Activated T-cell treated with anti-CD3 and anti-CD28 coated beads, Interleukin-2, amount 50 U/mL, for 1 hour (primary cell): Measurements from ENCODE around the gene TMA7B.

ENCODE experiments used
- DNase-seq: peaks from one replicate; pipeline ENCODE4 v3.0.0-alpha.2; 2020

The TMA7B gene

DNA sequence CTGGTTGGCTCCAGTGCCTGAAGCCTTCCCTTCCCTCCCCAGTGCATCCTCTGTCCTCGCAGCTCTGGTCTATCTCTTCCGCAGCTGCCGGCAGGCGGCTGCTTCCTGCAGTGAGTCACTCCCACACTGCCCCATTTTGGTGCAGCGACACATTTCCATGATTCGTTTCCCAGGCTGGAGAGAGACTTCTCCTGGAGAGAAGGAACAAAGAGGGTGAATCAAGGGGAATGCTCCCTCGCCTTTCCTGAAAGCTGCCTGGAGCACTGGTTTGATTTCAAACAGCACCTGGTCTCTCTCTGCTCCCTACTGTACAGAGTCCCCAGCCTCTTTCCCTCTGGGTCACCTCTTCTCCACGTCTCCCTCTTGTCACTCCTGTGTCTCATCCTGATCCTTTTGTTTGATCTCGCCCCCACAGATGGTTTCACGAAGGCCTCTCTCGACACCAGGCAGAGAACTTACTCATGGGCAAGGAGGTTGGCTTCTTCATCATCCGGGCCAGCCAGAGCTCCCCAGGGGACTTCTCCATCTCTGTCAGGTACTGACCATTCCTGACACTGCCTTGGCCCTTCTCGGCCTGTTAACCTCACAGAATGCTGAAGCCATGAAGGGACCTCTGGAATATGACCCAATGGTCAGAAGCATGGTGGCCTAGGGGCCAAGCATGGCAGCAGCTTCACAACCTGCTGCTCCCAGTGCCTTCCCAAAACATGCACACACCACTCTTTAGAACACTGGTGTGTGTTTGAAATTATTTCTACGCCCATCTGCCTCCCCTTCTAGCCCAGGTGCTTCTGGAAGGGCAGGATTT, at the start of gene TMA7B:
TMA7B (plus strand) TSS at position 758 of the 808 bp plus-strand sequence. CDS start 3,978 bp downstream, outside the sequence.
- DNase-seq: peak; percentile 53

DNA sequence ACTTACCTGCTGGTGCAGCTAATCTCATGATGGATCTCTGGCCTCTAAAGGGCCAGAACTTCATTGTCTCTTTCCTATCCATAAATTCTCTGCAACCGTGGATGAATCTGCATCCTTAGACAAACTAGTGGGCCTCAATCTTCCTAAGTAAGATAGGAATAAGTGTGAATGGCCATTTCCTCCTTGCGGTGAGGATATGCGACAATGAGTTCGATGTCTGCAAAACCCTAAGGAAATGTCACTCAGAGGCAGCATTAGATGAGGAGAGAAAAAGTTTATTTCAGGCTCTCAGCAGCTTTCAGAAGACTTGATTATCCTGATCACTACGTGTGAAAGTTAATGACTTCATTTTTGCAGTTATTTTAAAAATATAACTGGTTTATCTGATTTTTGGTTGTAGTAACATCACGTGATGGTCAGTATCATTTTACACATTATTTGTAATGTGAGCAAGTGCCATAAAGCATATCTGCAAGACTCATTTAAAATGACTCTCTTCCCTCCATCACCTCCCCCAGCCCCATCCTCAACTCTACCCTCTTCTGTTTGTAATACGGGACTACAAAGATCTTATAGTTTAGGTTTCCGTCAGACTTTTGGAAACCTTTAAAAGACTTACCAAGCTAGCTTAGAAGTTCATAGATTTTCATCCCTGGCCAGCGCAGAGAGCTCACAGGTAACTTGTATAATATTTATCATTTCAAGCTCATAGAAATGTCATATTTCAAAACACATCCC, 49.2 kb upstream of the TMA7B start:
- DNase-seq: no peak

DNA sequence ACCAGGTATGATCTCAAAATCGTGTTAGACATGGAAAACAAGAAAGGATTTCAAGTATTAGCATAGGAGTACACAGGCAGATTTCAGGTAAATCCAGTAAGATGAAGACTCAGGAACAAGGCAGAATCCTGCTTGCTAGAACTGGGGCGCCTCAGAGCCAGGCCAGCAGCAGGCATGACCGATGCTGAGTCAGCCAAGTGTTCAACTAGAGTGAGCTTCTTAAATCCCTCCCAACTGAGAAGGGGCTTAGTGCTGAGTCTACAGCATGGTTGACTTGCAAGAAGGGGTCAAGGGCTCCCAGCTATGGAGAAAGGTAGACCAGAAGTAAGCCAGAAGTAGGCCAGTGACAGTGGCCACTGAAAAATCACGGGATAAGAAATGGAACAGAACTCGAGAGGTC, 46.9 kb upstream of the TMA7B start:
- DNase-seq: no peak

DNA sequence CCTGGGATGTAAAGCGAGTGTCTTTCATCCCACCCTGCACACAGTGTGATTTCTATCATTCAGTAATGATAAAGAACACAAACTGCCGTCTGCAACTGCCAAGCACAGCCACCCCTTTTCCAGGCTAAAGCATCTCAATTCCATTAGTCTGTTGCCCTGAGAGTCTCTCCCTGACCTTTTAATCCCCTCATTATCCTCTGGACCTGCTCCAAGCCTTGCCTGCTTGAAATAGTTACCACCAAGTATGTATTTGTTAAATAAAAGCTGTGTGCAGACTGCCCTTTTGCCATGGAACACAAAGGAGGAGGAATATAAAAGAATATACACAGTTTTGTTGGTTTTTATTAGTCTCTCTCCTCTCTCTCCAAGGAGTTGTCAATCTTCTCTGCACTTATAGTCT, 46.3 kb upstream of the TMA7B start:
- DNase-seq: no peak

DNA sequence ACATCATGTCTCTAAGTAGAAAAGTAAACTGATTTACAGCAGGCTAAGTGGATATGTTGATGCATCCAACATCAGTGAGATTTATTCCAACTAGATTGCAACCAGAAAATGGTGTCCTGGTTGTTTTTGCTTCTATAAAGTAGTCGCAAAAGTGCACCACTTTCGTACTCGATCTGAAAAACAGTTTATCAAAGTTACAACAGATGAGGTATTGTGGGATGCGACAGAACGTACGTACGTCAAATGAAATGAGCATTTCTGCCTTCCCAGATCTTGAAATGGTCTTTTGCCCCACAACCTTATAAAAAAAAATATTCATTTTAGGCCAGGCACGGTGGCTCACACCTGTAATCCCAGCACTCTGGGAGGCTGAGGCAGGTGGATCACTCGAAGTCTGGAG, 45.6 kb upstream of the TMA7B start:
- no peak for DNase-seq

DNA sequence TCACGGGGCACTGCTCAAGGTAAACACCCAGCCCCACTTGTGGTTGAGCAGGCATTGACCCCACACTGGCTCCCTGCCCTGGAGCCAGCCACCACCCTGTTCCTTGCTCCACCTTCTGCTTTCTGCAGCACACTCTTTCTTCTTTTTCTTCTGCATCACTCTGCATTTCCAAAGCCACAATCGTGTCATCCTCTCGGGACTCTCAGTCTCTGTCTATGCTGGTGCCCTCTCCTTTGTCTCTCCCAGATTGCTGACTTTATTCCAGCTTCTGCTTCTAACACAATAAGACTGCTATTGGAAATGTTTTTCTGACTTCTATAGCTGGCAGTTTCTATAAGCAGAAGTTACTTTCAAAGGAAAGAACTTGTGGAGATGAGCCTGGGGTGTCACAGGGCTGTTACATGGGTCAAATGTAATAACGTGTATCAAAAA, 44.9 kb upstream of the TMA7B start:
- no peak for DNase-seq

DNA sequence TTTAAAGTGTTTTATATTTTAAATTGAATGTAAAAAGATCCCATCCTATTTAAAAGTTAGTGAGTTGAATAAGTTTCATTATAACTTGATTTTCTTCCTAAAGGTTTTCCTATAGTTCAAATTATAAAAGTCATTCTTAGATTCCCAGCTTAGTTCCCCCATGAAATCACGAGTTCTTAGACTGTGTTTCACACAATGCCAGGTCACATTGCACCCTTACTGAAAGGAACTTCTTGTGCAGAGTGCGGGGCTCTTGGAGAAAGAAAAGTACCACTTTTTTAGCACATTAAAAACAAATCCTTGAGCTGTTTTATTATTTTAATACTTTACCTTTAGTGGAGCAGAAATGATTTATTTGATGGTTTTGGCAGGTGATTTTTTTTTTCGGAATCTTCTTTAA, 43.7 kb upstream of the TMA7B start:
- no peak for DNase-seq

DNA sequence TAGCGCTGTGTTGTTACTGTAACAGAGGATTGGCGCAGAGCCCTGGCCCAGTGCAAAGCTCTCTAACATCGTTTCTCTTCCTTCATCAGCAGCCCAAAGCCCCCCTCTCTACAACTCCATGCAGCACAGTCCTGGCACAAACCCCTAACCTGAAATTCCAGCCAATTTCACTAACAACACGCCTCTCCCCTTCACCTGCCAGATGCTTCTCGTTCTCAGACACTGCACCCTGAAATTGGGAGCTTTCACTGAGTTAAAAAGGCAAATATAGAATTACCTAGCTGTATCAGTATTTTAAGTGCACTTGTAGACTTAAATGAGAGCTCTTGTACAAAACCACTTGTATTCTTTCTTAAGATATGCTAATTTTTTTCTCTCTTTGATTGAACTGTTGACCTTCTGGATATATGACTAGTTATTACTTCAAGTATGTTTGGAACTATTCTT, 43.0 kb upstream of the TMA7B start:
- no peak for DNase-seq

DNA sequence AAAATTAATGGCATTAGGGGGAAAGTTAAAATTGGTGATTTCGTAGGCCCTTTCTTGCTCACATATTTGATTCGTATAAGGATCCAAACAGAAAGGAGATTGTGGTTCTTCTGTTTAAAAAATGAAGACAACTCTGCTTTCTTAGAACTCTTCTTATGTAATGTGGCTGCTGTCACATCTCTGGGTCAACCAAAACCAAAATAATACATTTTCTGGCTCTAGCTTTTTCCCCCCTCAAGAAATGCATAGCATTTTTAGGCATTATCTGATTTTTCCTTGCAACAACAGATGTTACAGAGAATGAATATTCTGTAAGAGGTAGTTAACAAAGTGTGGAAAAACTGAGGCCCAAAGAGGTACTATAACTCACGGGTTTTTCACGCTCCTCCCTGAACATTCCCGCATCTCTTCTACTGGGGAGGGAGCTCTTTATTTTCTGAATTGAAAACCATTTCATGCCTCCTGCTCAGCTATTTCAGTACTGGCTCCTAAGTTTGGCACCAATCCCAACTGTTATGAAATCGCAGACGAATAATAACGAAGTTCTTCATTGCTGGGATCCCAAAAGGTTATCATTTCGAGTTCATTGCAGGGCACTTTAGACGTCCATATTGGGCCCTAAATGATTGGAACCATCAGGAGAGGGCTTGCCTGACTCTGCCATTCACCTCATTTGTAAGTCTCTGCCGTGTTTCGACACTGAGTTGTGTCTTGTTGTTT, 42.3 kb upstream of the TMA7B start:
- no peak for DNase-seq

DNA sequence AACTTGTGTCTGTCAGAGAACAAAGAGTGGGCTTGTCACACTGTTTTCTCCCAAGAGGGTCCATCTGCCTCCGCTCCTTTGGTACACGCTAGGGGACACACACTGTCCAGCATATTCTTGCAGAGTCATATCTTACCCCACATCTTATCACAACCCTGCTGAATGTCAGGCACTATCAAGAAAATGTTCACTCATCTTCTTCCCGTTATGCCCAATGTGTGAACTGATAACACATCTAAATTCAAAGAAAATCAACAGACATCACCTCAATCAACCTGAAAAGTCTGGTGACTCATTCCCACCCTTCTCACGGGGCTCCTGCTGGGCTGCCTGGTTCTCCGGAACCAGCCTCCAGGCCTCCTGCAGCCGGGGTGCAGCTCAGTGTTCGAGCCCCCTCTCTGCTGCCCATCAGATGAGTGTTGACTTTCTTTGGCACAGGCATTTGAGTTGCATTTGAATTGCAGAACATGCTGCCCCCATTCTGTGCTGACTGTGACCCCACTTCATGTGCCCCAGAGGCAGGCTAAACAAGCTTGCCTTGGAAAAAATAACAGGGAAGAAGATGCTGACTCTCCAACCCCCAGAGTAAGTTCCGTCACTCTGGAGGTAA, 40.0 kb upstream of the TMA7B start:
- DNase-seq: peak; percentile 69

DNA sequence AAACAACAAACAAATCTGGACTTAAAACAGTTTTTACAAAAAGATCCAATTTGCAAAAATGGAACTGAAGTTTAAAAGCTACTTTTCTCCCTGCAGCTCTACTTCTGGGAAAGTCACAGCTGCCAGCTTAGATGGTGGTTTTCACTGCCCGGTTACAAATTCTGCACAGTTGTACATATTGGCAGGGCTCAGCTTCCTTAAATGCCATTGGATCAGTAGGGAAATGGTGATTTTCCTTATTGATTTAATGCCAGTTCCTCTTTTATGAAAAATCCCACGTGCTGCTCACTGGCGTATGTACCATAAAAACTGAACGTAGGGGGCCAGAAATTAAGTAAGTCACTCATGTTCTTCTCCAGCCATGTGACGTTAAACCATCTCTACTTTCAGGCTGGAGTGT, 36.5 kb upstream of the TMA7B start:
- DNase-seq: no peak

DNA sequence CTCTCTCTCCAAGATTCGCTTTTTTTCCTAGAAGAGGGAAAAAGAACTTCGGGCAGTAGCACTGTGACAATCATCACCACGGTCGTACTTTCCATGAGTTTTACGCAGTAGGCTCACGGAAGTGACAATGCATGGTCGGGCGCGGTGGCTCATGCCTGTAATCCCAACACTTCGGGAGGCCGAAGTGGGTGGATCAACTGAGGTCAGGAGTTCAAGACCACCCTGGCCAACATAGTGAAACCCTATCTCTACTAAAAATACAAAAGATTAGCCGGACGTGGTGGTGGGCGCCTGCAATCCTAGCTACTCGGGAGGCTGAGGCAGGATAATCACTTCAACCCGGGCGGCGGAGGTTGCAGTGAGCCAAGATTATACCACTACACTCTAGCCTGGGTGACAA, 35.9 kb upstream of the TMA7B start:
- DNase-seq: no peak

DNA sequence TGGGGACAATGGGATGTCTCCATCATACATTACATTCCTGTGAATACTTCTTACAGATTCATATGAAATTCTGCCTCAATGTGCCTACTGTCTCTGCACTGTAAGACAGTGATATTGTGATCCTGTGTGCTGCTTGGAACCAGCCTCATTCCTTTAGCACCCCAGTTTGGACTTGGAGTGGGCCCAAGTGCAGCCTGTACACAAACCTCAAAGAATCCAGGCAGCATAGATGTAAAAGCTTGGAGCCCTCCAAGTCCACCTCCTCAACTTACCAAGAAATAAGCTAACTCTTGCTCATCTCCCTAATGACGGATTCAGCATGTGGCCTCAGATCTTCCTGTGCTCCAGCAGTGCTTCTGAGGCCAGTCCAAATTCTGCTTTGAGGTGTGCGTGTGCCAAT, 34.9 kb upstream of the TMA7B start:
- DNase-seq: no peak

DNA sequence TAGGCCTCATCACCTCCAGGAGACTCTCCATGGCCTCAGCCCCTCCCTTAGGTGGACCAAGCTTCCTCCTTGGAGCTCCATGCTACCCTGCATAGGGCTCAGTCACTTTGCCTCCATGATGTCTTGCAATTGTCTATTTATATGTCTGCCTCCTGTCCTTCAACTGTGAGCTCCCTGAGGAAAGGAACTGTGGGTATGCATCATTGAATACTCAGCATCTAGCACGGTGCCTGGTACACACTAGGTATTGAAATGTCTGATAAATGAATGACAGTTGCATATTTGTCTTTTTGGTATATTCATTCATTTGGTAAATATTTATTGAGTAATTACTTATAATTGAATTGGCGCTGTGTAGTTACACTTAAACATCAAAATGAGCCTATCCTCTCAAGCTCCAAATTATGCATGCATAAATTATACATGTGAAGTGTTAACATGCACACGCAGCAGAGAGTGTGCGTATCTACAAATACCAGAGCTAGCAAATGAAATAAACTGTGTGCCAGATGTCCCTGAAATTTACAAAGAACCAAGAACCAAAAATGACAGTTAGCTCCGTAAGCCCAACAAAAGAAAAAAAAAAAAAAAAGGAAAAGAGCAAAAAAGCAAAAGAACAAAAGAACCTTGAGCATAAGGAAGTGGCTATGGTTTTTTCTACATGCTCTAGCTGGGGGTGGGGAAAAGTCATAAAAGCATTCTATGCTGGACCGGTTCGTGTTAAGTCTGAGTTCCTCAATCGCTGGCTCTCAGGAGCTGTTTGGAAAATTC, 34.1 kb upstream of the TMA7B start:
- no peak for DNase-seq

DNA sequence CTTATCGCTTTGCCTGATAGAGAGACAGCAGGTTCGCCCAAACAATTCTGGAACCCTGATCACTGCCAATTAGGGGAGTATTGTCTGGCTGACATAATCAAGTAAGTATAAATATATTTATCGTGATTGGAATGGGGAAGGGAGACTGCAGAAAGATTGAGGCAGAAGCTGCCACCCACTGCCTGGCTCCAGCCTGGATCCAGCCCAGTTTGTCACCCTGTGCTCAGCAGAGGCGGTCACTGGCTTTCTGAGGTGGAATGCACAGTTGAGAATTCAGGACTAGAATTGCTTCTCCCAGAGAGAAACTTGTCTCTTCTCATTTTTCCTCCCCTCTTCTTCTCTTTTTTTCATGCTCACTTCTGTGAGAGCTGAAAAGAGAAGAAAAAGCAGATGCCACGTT, 33.4 kb upstream of the TMA7B start:
- no peak for DNase-seq

DNA sequence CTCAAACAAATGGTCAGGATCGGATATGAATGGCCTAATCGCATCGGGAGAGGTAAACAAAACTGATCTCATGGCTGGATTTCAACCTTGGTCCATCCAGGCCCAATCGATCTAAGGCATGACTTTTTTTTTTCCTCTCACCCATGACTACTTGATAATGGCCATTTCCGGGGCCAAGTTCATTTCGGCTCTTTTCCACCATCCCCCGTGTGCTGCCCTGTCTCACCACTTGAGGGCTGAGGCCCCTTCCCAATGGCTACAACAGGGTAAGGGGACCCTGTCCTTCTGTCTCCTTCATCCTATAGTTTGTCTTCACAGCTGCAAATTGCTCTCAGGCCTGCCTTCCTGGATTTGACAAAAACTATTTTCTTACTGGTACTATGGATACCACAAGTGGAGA, 32.7 kb upstream of the TMA7B start:
- DNase-seq: no peak

DNA sequence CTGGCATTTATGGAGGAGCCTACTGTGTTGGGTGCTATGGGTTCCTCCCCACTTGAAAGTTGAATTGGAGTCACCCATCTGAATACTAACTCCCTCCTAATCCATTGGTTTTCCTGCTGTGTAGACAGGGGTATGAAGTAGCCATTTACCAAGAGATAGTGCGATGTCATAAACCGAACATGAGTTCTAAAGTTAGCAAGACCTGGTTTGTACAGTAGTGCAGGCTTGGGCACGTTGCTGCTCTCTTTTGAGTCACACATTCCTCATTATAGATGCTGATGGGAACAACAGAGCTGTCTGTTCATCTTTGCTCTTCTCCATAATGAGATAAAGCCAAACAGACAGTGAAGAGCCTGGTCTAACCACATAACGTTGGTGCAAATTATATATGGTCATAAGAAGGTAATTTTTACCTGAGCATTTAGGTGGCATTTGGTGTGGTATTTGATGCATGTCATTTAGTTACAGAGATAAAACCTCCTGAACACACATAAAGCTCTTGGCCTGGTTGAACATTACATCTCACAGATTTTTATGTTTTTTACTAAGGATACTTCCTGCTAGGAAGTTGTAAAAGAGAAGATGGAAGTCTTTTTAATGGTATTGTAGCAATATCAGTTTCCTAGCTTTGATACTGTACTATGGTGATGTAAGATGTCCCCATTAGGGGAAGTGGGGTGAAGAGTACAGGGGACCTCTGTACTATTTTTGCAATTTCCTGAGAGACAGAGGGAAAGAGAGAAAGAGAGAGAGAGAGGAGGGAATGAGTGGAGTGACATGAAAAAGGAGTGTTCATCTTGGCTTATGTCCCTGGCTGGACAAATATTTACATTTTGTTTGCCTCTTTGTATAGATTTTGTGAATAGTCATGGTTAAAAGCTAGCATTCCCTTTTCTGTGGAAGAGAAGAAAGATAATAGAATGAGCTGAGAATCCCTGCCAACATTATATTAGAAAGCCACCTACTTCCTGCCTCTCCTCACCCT, 31.4 kb upstream of the TMA7B start:
- DNase-seq: no peak

DNA sequence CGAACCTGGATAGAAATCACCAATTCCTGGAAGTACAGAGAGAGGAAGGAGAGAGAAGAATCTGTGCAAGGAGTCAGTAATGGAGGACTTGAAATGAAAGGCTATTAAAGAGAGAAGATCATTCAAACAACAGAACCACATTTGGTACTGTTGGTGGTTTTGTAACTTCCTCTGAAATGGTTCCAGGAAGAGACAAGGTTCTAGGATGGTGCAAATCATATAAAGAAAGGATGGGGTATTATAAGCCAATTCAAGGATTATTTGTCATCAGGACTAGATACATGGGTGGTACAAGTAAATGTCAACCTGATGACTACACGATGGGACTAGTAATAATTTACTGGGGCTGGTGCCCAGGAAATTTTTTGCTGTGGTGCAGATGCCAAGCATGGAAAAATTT, 28.9 kb upstream of the TMA7B start:
- DNase-seq: no peak

DNA sequence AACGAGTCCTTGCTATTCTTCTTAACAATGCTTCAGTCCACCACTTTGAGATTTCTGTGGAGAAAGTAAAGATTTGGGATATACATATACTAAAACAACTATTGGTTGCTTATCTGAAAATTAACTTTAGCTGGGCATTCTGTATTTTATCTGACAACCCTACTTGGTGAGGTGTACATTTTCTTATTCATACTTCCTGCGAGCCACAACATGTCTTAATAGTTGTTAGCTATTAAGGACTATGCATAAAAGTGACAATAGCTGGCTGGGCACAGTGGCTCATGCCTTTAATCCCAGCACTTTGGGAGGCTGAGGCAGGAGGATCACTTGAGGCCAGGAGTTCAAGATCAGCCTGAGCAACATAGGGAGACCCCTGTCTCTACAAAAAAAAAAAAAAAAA, 28.0 kb upstream of the TMA7B start:
- DNase-seq: no peak

DNA sequence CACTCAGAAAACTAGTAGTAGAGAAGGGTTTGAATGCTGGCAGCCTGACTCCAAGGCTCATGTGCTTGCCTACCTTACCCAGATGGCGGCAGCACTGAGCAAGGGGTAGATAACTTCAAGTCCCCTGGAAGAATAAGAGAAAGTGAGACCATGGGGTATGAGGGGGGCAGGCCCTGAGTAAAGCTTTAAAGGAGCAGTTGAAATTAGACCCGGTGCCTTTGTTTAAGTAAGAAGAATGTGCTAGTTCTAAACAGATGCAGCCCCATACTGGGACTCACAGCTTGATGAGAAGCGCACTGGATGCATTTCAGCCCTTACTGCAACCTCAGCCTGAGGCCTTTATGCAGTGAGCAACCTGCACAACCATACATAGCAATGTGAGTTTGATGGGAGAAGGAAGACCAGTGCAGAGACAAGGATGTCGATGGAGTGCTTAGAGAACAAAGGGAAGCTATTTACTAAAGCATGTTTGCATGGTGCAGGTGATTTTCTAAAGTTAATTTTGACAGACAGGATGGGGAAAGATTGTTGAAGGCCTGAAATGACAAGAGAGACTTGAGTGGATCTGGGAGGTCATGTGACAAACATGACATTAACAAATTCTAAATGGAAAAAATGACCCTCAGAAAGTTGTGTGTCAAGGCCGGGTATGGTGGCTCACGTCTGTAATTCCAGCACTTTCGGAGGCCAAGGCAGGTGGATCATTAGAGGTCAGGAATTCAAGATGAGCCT, 27.1 kb upstream of the TMA7B start:
- DNase-seq: peak; percentile 64
